Fibroblast of skin of left quadriceps (primary cell): ENCODE data around the gene FBXO21.
"Not testable (repeated sequence)": the region's sequence is repeated elsewhere in the genome, so short reads cannot be mapped to it uniquely, and the experiment has no call there.

Source experiments
- DNase-seq, 2 experiments: peaks; one replicate each; pipeline ENCODE4 v3.0.0-alpha.2; 2013; ENCODE audit warnings: low read depth in 2 of 2

FBXO21 gene

DNA sequence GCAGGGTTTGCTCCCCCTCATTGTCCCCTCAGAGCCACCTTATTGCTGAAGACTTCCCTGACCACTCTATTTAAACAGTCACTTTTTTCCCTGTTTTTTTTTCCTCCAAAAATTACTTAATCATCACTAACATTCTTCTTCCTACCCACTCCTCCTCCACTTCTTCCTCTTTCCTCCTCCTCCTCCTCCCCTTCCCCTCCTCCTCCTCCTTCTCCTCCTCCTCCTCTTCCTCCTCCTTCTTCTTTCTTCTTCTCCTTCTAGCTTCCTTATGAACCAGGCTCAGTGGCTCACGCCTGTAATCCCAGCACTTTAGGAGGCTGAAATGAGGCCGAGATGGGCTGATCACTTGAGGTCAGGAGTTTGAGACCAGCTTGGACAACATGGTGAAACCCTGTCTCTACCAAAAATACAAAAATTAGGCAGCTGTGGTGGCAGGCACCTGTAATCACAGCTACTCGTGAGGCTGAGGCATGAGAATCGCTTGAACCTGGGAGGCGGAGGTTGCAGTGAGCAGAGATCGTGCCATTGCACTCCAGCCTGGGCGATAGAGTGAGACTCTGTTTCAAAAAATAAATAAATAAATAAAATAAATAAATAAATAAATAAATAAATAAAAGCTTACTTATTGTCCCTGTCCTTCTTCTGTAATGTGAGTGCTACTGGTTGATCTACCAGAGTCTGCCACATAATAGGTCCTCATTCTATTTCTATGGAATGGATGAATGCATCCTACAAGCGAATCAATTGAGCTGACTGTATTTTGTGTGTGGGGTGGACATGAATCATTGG is 9.9 kb upstream of the FBXO21 start:
- not testable (repeated sequence) for DNase-seq

DNA sequence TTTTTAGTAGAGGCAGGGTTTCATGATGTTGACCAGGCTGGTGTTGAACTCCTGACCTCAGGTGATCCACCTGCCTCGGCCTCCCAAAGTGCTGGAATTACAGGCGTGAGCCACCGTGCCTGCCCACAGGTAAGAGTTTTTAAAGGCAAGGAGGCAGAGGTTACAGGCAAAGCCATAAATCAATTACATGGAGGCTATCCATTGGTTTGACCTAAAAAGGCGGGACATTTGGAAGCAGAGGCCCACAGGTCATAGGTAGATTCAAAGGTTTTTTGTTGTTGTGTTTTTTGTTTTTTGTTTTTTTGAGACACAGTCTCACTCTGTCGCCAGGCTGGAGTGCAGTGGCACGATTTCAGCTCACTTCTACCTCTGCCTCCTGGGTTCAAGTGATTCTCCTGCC is 6.1 kb upstream of the FBXO21 start:
- DNase-seq: not testable (repeated sequence)

DNA sequence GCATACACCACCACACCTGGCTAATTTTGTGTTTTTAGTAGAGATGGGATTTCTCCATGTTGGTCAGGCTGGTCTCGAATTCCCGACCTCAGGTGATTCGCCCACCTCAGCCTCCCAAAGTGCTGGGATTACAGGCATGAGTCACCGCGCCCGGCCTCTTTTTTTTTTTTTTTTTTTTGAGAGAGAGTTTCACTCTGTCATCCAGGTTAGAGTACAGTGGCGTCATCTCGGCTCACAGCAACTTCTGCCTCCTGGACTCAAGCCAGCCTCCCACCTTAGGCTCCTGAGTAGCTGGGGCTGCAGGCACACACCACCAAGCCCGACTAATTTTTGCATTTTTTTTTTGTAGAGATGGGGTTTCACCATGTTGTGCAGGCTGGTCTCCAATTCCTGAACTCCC is 4.8 kb upstream of the FBXO21 start:
- DNase-seq: not testable (repeated sequence)

DNA sequence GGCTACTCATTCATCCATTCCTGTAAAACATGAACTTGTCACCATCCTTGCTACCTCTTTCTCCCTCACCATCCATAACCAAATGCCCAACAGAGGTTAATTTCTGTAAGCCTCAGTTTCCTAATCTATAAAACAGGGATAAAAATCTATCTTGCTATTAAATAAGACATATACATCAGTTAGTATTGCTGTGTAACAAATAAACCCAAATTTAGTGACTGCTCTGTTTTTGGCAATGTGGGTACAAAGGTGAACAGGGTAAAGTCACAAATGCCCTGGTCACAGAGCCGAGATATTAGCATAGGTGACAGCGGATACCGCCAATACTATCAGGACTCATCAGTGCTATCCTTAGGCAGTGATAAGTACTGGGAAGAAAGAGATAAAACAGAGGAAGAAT is 3.6 kb upstream of the FBXO21 start:
- no peak for DNase-seq

DNA sequence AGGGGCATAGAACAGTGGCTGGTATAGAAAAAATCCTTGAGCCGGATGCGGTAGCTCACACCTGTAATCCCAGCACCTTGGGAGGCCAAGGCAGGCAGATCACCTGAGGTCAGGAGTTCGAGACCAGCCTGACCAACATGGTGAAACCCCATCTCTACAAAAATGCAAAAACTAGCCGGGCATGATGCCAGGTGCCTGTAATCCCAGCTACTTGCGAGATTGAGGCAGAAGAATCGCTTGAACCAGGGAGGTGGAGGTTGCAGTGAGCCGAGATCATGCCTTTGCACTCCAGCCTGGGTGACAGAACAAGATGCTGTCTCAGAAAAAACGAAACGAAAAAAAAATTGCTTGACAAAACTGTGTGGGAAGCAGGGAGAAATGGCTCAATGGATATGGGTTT is 2.3 kb upstream of the FBXO21 start:
- not testable (repeated sequence) for DNase-seq

DNA sequence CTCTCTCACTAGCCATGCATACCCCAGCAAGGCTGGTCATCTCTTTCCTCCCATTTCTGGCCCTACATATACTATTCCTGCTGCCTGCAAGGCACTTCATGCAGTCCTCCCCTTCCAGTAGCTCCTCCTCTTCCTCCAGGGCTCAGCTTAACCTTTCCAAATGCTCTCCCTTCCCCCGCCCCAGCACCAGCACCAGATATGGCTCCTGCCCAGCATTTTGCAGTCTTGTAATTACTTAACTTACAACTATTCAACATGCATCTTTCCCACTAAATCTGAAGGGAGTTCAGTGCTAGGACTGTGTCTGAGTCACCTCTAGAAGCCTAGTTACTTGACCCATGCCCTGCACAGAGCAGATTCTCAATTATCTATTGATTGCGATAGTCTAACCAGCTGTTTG is 1.8 kb upstream of the FBXO21 start:
- DNase-seq: no peak

DNA sequence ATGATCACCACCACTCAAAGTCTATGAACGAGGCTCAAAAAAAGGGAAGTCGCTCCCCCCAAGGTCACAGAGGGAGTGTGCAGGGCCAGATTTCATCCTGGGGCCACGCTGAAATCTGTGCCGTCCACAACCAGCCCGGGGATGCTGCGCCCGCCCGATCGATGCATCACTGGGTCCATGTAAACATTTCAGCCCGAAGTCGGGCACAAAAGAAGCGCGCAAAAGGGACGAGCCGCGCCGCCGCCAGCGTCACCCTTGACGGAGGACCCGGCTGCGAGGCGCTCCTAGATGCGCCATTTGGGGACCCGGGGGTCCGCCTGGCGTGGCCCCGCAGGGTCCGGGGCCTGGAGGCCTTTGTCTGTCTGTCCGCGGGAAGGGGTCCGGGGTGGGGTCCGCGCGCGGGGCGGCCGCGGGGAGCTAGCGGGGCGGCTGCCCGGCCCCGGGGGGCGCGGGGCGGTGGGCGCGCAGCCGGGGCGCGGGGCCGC is 503 bp downstream of the FBXO21 start:
- DNase-seq: no peak

DNA sequence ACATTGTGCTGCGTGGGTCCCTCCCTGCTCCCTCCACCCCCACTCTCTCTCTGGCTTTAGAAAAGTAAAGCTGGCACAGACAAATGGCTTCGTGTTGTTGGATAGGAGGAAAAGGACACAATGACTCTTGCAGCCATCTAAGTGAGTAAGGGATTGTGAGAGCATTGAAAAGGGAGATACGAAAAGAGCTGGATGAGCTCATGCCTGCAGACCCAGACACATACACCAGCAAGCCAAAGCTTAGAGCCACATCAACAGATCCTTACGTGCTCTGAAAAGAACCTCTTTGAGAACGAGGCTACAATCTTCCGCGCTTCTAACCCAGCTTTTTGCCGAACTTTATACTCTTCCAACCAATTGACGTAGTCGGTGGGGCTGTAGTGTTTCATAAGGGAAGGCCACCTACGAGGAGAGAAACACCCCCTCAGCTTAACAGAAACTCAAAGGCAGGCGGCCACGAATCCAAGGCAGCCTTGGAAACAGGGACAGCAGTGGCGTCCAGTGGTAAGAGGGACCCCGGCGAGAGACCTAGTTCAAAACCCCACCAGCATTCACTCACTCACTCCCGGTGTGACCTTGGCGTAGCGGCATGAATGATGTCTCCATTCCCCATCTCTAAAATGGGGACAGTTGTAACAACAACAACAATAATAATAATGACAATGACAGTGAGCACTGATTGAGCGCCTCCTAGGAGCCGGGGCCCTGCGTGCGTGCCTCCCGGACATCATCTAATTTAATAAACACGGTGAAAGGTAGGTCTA is 1.1 kb downstream of the FBXO21 start:
- no peak for DNase-seq

DNA sequence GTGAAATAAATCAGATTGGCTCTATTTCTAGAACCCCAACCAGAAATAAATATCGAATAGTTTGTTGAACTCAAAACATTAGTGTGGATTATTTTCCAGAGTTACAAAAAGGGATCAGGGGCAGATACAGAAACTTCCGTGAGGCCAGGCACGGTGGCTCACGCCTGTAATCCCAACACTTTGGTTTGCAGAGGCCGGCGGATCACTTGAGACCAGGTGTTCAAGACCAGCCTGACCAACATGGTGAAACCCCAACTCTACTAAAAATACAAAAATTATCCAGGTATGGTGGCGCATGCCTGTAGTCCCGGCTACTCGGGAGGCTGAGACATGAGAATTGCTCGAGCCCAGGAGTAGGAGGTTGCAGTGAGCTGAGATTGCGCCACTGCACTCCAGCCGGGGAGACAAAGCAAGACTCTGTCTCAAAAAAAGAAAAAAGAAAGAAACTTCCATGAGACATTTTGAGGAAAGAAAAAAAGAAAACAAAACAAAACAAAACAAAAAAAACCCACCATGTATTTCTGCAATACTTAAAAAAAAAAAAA is 2.1 kb downstream of the FBXO21 start:
- DNase-seq: no peak

DNA sequence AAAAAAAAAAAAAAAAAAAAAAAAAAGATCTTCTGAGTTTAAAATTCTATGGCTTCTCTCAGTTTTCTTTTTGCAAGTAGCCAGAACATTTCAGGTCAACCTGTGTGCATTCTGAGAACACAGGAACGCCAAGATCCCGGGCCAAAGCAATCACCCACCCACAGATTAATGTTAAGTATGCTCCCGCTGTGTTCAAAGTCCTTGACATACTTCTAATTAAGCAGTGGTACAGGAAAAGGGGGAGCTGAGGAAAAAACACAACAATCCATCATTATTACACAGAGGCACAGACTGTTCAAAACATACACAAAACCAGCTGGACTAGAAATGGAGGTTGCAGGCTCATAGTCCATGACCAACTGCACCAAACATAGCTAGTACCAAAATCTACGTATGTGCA is 2.8 kb downstream of the FBXO21 start:
- no peak for DNase-seq

DNA sequence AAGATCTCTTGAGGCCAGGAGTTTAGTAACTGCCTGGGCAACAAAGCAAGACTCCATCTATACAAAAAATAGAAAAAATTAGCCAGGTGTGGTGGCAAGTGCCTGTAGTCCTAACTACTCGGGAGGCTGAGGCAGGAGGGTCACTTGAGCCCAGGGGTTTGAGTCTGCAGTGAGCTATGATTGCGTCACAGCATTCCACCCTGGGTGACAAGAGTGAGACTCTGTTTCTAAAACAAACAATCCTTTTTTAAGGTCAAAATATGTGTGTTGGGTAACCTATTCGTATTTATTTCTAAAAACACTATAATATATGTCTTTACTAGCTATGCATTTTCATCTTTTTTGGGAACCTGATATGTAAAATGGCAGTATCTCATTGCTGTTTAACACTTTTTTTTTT is 7.4 kb downstream of the FBXO21 start:
- no peak for DNase-seq

DNA sequence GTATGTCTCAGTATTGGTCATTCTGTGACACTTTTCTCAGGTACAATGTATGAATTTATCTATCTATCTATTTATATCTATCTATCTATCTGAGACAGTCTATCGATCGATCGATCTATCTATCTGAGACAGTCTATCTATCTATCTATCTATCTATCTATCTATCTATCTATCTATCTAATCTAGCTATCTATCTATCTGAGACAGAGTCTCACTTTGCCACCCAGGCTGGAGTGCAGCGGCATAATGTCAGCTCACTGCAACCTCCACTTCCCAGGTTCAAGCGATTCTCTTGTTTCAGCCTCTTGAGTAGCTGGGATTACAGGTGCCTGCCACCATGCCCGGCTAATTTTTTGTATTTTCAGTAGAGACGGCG is 8.8 kb downstream of the FBXO21 start:
- DNase-seq: not testable (repeated sequence)

DNA sequence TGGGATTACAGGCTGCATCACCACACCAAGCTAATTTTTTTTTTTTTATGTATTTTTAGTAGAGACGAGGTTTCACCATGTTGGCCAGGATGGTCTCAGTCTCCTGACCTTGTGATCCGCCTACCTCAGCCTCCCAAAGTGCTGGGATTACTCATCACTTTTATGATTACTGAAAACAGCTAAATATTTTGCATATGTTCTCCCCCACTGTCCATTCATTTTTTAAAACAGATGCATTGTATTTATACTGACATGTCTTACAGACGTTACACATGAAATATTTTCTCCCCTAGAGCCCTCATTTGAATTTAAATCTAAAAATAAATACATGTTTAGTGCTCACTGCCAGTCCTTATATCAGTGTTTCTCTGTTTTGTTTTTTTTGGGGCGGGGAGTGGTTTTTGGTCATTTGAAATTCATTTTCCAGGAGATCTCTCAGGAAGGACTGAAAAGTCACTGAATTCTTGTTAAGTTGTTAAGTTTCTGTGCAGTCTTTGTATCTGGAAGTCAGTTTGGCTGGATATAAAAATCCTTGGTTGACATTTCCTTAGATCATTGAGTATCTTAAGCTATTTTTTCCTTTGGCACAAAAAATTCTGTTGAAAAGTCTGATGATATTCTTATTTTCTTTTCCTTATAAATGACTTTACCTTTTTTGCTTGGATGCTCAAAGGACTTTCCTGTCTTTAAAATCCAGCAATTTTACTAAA is 9.4 kb downstream of the FBXO21 start:
- DNase-seq: no peak

DNA sequence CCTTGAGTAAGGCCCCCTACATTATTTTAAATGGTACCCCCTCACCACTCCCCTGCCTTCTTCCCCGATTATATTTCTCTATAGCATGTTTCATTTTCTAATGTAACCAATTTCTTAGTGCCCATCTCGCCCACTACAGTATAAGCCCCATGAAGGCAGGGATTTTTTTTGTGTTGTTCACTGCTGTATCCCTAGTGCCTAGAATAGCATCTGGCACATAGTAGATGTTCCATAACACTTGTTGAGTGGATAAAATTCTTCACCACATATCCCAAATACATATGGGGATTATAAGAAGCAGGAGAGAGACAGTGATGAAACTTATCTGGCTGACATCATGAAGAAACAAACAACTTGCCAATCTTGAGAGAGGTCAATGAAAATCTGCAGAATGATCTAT is 11.5 kb downstream of the FBXO21 start:
- no peak for DNase-seq

DNA sequence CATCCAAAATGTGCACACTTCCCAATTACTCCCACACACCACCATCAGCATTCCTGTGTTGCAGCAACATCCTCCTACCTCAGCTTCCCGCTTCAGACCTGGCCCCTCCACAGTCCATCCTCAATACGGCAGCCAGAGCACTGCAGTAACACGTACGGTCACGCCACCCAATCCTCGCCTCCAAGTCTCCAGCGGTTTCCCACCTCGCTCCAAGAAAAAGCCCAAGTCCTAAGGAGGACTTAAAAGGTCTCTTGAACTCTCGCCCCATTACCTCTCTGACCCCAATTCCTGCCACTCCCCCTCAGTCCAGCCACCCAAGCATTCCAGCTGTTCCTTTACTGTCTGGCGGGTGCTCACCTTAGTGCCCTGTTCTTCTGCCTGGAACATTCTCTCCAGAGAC is 12.0 kb downstream of the FBXO21 start:
- no peak for DNase-seq

DNA sequence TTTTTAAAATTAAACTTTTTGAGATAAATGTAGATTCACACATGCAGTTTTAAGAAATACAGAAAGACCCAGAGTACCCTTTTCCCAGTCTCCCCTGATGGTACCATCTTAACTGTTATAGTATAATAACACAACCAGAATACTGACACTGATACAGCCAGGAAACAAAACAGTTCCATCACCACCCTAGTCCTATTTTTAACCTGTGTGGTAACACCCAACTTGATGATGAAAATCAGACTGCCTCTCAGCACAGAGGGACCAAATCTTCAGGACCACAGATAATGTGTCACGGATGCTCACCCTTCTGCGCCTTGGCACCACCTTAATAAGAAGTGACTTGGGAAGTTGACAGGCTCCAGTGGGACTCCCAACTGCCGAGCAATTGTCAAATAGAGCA is 18.1 kb downstream of the FBXO21 start:
- DNase-seq: no peak

DNA sequence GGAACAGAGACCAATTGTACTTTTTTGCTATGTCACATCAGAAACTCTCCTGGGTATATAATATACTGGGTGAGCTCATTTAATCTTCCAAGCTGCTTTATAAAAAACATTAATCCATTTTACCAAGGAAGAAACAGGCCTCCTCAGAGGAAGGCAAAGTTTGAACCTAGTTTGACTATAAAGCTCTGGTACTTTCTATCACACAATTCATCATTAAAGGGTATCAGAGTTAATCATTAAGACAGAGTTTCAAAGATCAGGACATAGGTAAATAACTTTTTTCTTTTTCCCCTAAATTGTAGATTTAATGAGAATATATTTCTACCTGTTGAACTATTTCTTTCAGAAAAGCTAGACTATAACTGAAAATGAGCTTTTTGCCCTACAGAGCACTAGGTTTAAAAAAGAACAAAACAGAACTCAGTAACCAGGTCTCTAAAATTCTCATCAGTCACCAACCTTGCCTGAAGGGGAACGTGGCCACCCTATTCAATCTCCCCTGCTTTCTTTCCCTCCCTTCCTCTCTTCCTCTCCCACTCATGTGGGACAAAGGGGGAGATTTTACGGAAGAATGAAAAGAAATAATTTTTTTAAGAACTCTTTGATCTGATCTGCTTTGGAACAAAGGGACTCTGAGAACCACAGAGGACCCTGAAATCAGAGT is 18.6 kb downstream of the FBXO21 start:
- DNase-seq: no peak

DNA sequence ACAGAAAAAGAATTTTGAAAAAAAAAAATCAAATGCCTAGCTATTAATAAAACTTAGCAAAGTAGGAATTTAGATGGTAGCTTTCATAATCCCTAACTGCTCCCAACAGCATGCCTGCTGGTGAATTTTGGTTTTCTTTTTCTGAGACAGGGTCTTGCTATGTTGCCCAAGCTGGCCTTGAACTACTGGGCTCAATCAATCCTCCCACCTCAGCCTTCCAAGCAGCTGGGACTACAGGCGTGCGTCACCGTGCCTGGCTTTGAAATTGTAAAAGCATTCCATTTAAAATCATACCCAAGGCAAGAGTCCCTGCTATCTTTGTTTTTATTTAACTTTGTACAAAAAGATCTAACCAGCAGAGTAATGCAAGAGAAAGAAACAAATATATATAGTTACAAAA is 20.7 kb downstream of the FBXO21 start:
- DNase-seq: no peak

DNA sequence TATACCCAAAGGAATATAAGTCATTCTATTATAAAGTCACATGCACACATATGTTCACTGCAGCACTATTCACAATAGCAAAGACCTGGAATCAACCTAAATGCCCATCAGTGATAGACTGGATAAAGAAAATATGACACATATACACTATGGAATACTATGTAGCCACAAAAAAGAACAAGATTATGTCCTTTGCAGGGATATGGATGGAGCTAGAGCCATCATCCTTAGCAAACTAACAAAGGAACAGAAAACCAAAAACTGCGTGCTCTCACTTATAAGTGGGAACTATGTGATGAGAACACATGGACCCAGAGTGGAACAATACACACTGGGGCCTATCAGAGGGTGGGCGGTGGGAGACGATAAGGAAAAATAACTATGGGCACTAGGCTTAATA is 21.3 kb downstream of the FBXO21 start:
- DNase-seq: no peak

DNA sequence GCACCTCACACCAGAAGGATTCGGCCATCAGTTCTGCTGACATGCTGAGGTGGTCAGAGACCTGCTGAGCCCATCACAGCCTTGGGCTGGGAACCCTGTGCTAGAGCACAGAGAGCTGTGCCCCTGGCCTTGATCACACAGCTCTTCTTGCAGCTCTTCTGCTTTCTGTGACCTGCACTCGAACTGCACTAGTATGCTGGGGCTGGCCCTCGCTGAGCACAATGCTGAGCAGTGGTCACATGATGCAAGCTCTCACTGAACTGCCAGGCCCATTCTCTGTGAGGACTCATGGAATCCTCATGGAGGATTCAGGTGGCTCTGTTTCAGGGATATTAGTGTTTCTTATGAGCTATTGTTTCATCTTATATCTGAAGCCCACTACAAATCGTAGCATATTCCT is 22.5 kb downstream of the FBXO21 start:
- no peak for DNase-seq

DNA sequence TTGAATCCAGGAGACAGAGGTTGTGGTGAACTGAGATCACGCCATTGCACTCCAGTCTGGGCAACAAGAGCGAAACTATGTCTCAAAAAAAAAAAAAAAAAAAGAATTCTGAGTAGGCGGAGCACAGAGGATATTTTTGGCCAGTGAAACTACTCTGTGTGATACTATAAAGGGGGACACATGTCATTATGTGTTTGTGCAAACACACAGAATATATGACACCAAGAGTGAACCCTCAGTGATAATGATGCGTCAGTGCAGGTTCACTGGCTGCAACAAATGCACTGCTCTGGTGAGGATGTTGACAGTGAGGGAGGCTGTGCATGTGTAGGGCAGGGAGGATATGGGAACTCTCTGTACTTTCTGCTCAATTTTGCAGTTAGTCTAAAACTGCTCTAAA is 24.2 kb downstream of the FBXO21 start:
- no peak for DNase-seq

DNA sequence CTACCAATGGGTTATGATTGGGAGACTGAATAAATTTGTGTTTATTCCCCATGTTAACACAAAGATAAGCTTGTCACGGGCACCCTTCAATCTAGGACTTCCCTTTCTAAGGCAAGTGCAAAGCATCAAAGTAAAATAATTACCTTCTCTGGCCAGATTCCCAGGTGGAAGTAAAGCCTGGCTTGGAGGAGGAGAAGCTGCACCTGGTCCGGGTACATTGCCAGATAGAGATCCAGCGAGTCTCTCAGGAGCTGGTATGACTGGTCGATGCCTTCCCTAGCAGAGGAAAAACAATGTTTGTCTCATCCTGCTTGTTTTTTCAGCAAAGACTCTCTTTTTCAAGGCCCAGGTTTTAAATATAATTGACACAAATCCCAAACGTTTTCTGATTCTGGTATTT is 24.9 kb downstream of the FBXO21 start:
- no peak for DNase-seq
